Tibial nerve (tissue), 4 donors: ENCODE measurements around the gene TPD52L2.

ENCODE experiments used
- CTCF ChIP-seq, 5 experiments: fragments of 200-600 bp in 3 of 5; fragments of 450-650 bp in 2 of 5; sonication (generic) in 3 of 5; IDR thresholded peaks; one replicate each; pipeline ENCODE4 v1.5.1; 2016 to 2019; ENCODE audit warnings: antibody characterized with exemption in 5 of 5, mild to moderate bottlenecking in 3 of 5, moderate library complexity in 2 of 5
- EP300 ChIP-seq, 2 donors: sonication (generic); formaldehyde crosslinking; IDR thresholded peaks; one replicate each; pipeline ENCODE4 v1.6.1; 2017; ENCODE audit warnings: antibody characterized with exemption in 2 of 2, mild to moderate bottlenecking in 1 of 2
- POLR2A ChIP-seq, 2 donors: fragments of 450-650 bp; IDR thresholded peaks; one replicate each; pipeline ENCODE4 v1.6.1; 2017; ENCODE audit warnings: antibody characterized with exemption in 2 of 2, mild to moderate bottlenecking in 2 of 2, moderate library complexity in 2 of 2

GRCh38 chr20:63920226-63920625, 55.2 kb downstream of the TPD52L2 start:
- TF ChIP-seq CTCF (IDR thresholded peaks at IDR 0.05) = no peak
- TF ChIP-seq POLR2A (IDR thresholded peaks at IDR 0.05) = no peak
- no peak for TF ChIP-seq EP300 (IDR thresholded peaks at IDR 0.05)
